Measurements from ENCODE around the gene SULT2A1.
"Not testable (repeated sequence)": the region's sequence is repeated elsewhere in the genome, so short reads cannot be mapped to it uniquely, and the experiment has no call there.

SULT2A1 gene

GRCh38 chr19:47863514-47863936 lies 22.6 kb downstream of the SULT2A1 start:
- Histone ChIP-seq H3K4me1 (ENCODE audit: control insufficient read depth in 1 of 2, insufficient read depth in 2 of 2, low read length in 2 of 2) (no peaks in the 10 kb centered on the region), H3K27ac (ENCODE audit: low read depth, low read length) (no peak overlapping the region), H3K9ac (ENCODE audit: low read depth in 1 of 2, low read length in 2 of 2) (no peak overlapping the region)

GRCh38 chr19:47861630-47862029 lies 24.5 kb downstream of the SULT2A1 start:
- Histone ChIP-seq H3K36me3 (ENCODE audit: control insufficient read depth in 1 of 2, insufficient read depth in 2 of 2, low read length in 2 of 2) (no peaks in the 10 kb centered on the region), H3K9me3 (ENCODE audit: control insufficient read depth in 1 of 2, low read length in 2 of 2) (no peaks in the 10 kb centered on the region)

More at GRCh38 chr19:47863514-47863936, 22.6 kb downstream of the SULT2A1 start:
- Histone ChIP-seq H3K9me3 (ENCODE audit: control insufficient read depth in 1 of 2, low read length in 2 of 2) (no peaks in the 10 kb centered on the region), H3K36me3 (ENCODE audit: control insufficient read depth in 1 of 2, insufficient read depth in 2 of 2, low read length in 2 of 2) (no peaks in the 10 kb centered on the region), H3K4me3 (ENCODE audit: low read depth in 1 of 2, low read length in 2 of 2) (no peak overlapping the region), H3K27me3 (ENCODE audit: control insufficient read depth in 1 of 2, insufficient read depth in 2 of 2, low read length in 2 of 2) (no peaks in the 10 kb centered on the region)

GRCh38 chr19:47860602-47861297 lies 25.4 kb downstream of the SULT2A1 start:
- Histone ChIP-seq H3K27ac (ENCODE audit: low read depth, low read length) (no peak overlapping the region), H3K9me3 (ENCODE audit: control insufficient read depth in 1 of 2, low read length in 2 of 2) (no peaks in the 10 kb centered on the region), H3K4me1 (ENCODE audit: control insufficient read depth in 1 of 2, insufficient read depth in 2 of 2, low read length in 2 of 2) (no peaks in the 10 kb centered on the region), H3K36me3 (ENCODE audit: control insufficient read depth in 1 of 2, insufficient read depth in 2 of 2, low read length in 2 of 2) (no peaks in the 10 kb centered on the region), H3K4me3 (ENCODE audit: low read depth in 1 of 2, low read length in 2 of 2) (no peak overlapping the region), H3K27me3 (ENCODE audit: control insufficient read depth in 1 of 2, insufficient read depth in 2 of 2, low read length in 2 of 2) (peaks cover 0 to 3% of the 10 kb centered on the region in 2 donors), H3K9ac (ENCODE audit: low read depth in 1 of 2, low read length in 2 of 2) (no peak overlapping the region)

More at GRCh38 chr19:47861630-47862029, 24.5 kb downstream of the SULT2A1 start:
- no peak overlapping the region for H3K4me3 ChIP-seq (ENCODE audit: low read depth in 1 of 2, low read length in 2 of 2)
- H3K9ac ChIP-seq (ENCODE audit: low read depth in 1 of 2, low read length in 2 of 2) = no peak overlapping the region
- no peak overlapping the region for H3K27ac ChIP-seq (ENCODE audit: low read depth, low read length)
- H3K27me3 ChIP-seq (ENCODE audit: control insufficient read depth in 1 of 2, insufficient read depth in 2 of 2, low read length in 2 of 2) = no peaks in the 10 kb centered on the region
- no peaks in the 10 kb centered on the region for H3K4me1 ChIP-seq (ENCODE audit: control insufficient read depth in 1 of 2, insufficient read depth in 2 of 2, low read length in 2 of 2)

- H3K9me3 ChIP-seq (ENCODE audit: control insufficient read depth in 1 of 2, low read length in 2 of 2); H3K27ac ChIP-seq (ENCODE audit: low read depth, low read length); H3K4me1 ChIP-seq (ENCODE audit: control insufficient read depth in 1 of 2, insufficient read depth in 2 of 2, low read length in 2 of 2); H3K27me3 ChIP-seq (ENCODE audit: control insufficient read depth in 1 of 2, insufficient read depth in 2 of 2, low read length in 2 of 2); H3K4me3 ChIP-seq (ENCODE audit: low read depth in 1 of 2, low read length in 2 of 2); H3K9ac ChIP-seq (ENCODE audit: low read depth in 1 of 2, low read length in 2 of 2); H3K36me3 ChIP-seq (ENCODE audit: control insufficient read depth in 1 of 2, insufficient read depth in 2 of 2, low read length in 2 of 2): not testable (repeated sequence)
These were observed 26.3 kb downstream of the SULT2A1 start for GRCh38 chr19:47859838-47860237.

- not testable (repeated sequence) for H3K9ac ChIP-seq (ENCODE audit: low read depth in 1 of 2, low read length in 2 of 2); H3K4me3 ChIP-seq (ENCODE audit: low read depth in 1 of 2, low read length in 2 of 2)
These were observed 27.3 kb downstream of the SULT2A1 start, which contains the start of gene TPRX2 for GRCh38 chr19:47858646-47859285. TPRX2 (plus strand) TSS chr19:47859235; CDS start chr19:47859247, 12 bp downstream.

GRCh38 chr19:47858231-47858630 lies 27.9 kb downstream of the SULT2A1 start:
- H3K36me3 ChIP-seq (ENCODE audit: control insufficient read depth in 1 of 2, insufficient read depth in 2 of 2, low read length in 2 of 2); H3K27me3 ChIP-seq (ENCODE audit: control insufficient read depth in 1 of 2, insufficient read depth in 2 of 2, low read length in 2 of 2); H3K9me3 ChIP-seq (ENCODE audit: control insufficient read depth in 1 of 2, low read length in 2 of 2); H3K4me3 ChIP-seq (ENCODE audit: low read depth in 1 of 2, low read length in 2 of 2); H3K27ac ChIP-seq (ENCODE audit: low read depth, low read length); H3K9ac ChIP-seq (ENCODE audit: low read depth in 1 of 2, low read length in 2 of 2); H3K4me1 ChIP-seq (ENCODE audit: control insufficient read depth in 1 of 2, insufficient read depth in 2 of 2, low read length in 2 of 2): not testable (repeated sequence)

More at GRCh38 chr19:47858646-47859285, 27.3 kb downstream of the SULT2A1 start, which contains the start of gene TPRX2:
- not testable (repeated sequence) for H3K27ac ChIP-seq (ENCODE audit: low read depth, low read length); H3K4me1 ChIP-seq (ENCODE audit: control insufficient read depth in 1 of 2, insufficient read depth in 2 of 2, low read length in 2 of 2); H3K9me3 ChIP-seq (ENCODE audit: control insufficient read depth in 1 of 2, low read length in 2 of 2); H3K27me3 ChIP-seq (ENCODE audit: control insufficient read depth in 1 of 2, insufficient read depth in 2 of 2, low read length in 2 of 2); H3K36me3 ChIP-seq (ENCODE audit: control insufficient read depth in 1 of 2, insufficient read depth in 2 of 2, low read length in 2 of 2)

GRCh38 chr19:47854459-47854858 lies 31.7 kb downstream of the SULT2A1 start:
- no peaks in the 10 kb centered on the region for H3K9me3 ChIP-seq (ENCODE audit: control insufficient read depth in 1 of 2, low read length in 2 of 2)
- H3K4me3 ChIP-seq (ENCODE audit: low read depth in 1 of 2, low read length in 2 of 2) = no peak overlapping the region
- no peak overlapping the region for H3K27ac ChIP-seq (ENCODE audit: low read depth, low read length)
- H3K4me1 ChIP-seq (ENCODE audit: control insufficient read depth in 1 of 2, insufficient read depth in 2 of 2, low read length in 2 of 2) = no peaks in the 10 kb centered on the region
- no peak overlapping the region for H3K9ac ChIP-seq (ENCODE audit: low read depth in 1 of 2, low read length in 2 of 2)
- H3K36me3 ChIP-seq (ENCODE audit: control insufficient read depth in 1 of 2, insufficient read depth in 2 of 2, low read length in 2 of 2) = no peaks in the 10 kb centered on the region
- peaks cover 5 to 7% of the 10 kb centered on the region in 2 donors for H3K27me3 ChIP-seq (ENCODE audit: control insufficient read depth in 1 of 2, insufficient read depth in 2 of 2, low read length in 2 of 2)

- H3K27ac ChIP-seq (ENCODE audit: low read depth, low read length) = no peak overlapping the region
- H3K4me3 ChIP-seq (ENCODE audit: low read depth in 1 of 2, low read length in 2 of 2) = no peak overlapping the region
- H3K4me1 ChIP-seq (ENCODE audit: control insufficient read depth in 1 of 2, insufficient read depth in 2 of 2, low read length in 2 of 2) = no peaks in the 10 kb centered on the region
- no peaks in the 10 kb centered on the region for H3K36me3 ChIP-seq (ENCODE audit: control insufficient read depth in 1 of 2, insufficient read depth in 2 of 2, low read length in 2 of 2)
- no peak overlapping the region for H3K9ac ChIP-seq (ENCODE audit: low read depth in 1 of 2, low read length in 2 of 2)
- H3K9me3 ChIP-seq (ENCODE audit: control insufficient read depth in 1 of 2, low read length in 2 of 2) = no peaks in the 10 kb centered on the region
- peaks cover 11 to 13% of the 10 kb centered on the region in 2 donors for H3K27me3 ChIP-seq (ENCODE audit: control insufficient read depth in 1 of 2, insufficient read depth in 2 of 2, low read length in 2 of 2)
These were observed 33.1 kb downstream of the SULT2A1 start for GRCh38 chr19:47853003-47853402.

GRCh38 chr19:47848823-47849473 lies 37.2 kb downstream of the SULT2A1 start:
- no peak overlapping the region for H3K9ac ChIP-seq (ENCODE audit: low read depth in 1 of 2, low read length in 2 of 2)
- no peaks in the 10 kb centered on the region for H3K36me3 ChIP-seq (ENCODE audit: control insufficient read depth in 1 of 2, insufficient read depth in 2 of 2, low read length in 2 of 2)
- H3K4me3 ChIP-seq (ENCODE audit: low read depth in 1 of 2, low read length in 2 of 2) = no peak overlapping the region
- peaks cover 11% of the 10 kb centered on the region in 2 donors for H3K27me3 ChIP-seq (ENCODE audit: control insufficient read depth in 1 of 2, insufficient read depth in 2 of 2, low read length in 2 of 2)
- H3K27ac ChIP-seq (ENCODE audit: low read depth, low read length) = no peak overlapping the region
- no peaks in the 10 kb centered on the region for H3K9me3 ChIP-seq (ENCODE audit: control insufficient read depth in 1 of 2, low read length in 2 of 2)
- H3K4me1 ChIP-seq (ENCODE audit: control insufficient read depth in 1 of 2, insufficient read depth in 2 of 2, low read length in 2 of 2) = no peaks in the 10 kb centered on the region

GRCh38 chr19:47848425-47848822 lies 37.7 kb downstream of the SULT2A1 start:
- Histone ChIP-seq H3K27ac (ENCODE audit: low read depth, low read length) (no peak overlapping the region), H3K9me3 (ENCODE audit: control insufficient read depth in 1 of 2, low read length in 2 of 2) (no peaks in the 10 kb centered on the region), H3K4me1 (ENCODE audit: control insufficient read depth in 1 of 2, insufficient read depth in 2 of 2, low read length in 2 of 2) (no peaks in the 10 kb centered on the region), H3K27me3 (ENCODE audit: control insufficient read depth in 1 of 2, insufficient read depth in 2 of 2, low read length in 2 of 2) (peaks cover 11% of the 10 kb centered on the region in 2 donors), H3K36me3 (ENCODE audit: control insufficient read depth in 1 of 2, insufficient read depth in 2 of 2, low read length in 2 of 2) (no peaks in the 10 kb centered on the region), H3K9ac (ENCODE audit: low read depth in 1 of 2, low read length in 2 of 2) (no peak overlapping the region), H3K4me3 (ENCODE audit: low read depth in 1 of 2, low read length in 2 of 2) (no peak overlapping the region)
